Left hindlimb (tissue), 1 donor: ENCODE results near the gene ADAMTS3.
"Not testable (repeated sequence)": the region's sequence is repeated elsewhere in the genome, so short reads cannot be mapped to it uniquely, and the experiment has no call there.

Experiments used
- DNase-seq: peaks from one replicate; pipeline ENCODE4 v3.0.0-alpha.2; 2018

ADAMTS3 gene

DNA sequence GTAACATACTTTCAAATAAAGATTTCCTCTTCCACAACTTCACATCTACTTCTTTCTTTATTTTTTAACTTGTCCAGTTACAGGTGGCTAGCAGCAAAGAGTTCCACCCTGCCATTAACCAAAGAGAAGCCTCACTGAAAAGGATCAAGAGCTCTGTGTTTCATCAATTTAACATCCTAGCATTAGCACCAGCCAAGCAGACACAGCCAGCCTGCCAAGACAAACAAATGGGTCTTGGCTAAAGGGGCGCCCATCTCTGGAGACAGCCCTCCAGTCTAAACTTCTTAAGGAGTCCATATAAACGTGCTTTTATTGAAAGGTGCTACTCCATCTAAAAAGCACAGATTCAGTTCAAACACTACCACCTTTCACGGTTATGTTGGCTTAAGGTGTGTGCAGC is 105.3 kb downstream of the ADAMTS3 start:
- DNase-seq = peak; percentile 44

DNA sequence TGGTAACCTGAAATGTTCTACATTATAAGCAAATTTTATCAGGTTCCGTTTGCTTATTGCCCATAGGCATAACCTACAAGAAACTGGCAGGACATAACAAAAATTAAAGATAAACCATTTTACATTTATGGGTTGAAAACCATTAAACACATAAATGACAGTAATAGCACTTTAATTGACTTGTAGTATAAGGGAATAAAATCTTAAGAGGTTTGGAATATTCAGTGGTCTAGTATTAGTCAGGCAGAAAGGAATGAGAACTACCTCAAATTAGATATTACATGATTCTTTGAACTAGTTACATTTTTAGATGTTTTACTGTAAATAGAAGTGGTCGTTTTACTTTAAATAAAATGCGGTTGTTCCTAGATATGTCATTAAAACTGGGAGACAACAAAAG is 111.9 kb downstream of the ADAMTS3 start:
- DNase-seq = no peak

DNA sequence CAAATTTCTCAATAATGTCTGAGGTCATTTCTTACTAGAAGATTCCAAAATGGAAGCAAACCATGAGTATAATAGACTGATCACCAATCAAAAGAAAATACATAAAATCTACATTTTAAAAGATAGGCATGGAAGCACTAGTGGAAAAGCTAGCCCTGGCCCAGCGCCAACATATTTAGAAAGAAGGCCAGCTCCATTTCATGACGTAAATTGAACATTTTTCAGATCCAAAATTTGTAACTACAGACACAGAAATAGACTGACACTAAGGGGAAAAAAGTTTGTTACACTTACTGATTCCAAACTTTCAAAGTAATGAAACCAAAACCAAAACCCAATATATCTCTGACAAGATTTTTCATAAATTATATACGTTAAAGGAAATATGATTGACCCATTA is 117.7 kb downstream of the ADAMTS3 start:
- DNase-seq = peak; percentile 59

DNA sequence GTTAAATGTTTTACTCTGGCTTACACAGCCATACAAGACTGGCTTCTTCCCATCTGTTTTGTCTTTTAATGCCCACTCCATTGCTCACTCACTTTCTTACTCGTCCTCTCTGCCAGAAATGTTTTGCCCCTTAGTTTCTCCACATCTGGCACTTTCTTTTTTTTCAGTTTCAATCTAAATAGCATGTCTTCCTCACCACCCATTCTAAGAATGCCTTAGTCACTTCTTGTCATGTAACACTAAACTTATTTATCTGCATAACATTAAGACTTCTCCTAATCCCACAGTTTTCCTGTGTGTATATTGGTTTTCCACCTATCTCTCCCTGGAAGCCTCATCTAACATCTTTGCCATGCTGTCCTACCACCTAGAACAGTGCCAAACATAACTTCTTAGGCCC is 119.3 kb downstream of the ADAMTS3 start:
- DNase-seq = no peak

DNA sequence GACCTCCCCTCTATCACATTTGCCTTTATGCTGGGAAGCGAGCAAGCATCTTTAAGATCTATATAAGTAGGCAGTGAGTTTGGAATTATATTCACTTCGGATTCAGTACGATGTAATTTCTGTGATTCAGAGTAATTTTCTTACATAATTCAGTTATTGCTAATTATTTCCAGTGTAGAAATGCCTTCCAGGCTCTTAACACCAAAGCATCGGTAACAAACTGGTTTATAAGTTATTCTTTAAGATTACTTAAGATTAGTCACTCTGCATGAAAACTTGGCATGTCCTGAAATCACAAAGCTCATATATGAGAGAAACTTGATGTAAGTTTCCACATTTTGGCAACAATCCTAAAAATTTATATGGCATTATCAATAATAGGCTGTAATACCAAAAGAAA is 120.8 kb downstream of the ADAMTS3 start:
- DNase-seq = no peak

DNA sequence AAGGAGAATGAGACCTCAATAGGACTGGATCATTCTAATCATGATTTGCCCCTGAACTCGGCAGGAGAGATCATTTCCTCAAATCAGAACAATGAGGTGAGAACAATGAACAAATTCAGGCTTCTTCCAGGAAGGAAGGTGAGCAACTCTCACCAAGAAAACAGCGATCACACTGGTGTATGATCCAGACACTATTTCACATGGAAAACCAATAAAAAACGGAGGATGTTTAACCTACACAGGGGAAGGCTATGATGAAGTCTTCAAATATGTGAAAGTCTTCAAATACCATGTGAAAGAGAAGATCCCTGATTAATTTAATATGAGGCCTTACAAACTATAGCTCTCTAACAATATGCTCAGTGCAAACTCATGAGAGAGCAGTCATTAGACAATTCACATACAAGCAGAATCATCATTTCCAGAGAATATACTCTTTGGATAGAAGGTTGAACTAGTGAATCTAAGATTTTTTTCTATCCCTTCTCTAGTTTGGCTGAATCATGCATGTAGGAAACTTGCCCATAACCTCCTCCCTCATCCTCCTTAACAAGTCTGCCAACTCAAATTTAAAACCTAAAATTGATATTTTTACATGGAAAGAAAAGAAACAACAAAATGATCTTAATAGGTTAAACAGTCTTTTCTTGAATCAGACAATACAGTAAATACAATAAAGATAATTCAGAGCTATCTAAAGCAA is 122.5 kb downstream of the ADAMTS3 start:
- no peak for DNase-seq

DNA sequence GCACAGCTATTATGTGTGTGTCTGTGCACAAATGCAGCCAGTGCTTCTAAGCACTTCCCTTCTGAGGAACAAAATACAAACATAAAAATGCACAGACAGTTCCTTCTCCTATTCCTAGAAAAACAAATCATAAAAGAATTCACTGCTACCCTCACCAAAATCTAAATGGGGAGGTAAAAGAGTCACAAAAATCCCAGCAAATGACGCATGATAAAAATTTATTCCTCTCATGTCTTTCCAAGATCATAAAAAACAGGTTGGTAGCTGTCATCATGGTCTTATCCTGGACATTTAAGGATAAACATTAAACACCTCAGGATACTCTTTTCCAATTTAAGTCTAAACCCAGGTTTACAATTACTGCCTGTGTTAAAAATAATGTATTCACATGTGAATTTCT is 124.9 kb downstream of the ADAMTS3 start:
- DNase-seq = no peak

DNA sequence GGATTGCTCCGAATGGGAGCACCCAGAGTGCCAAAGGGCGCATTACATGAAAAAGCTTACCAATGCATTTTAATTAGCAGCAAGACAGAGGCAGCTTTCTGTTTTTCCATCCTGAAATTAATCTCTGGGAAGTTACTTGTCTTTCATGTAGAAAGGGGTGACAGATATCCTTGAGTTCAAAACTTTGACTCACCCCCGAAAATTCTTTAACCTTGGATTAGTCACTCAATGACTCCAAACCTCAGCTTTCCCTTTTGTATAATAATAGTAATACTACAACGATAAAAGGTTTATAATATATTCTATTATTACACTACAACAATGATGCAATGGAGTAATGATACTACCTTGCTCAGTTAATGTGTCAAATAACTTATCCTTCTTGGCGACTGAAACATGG is 126.3 kb downstream of the ADAMTS3 start:
- no peak for DNase-seq

DNA sequence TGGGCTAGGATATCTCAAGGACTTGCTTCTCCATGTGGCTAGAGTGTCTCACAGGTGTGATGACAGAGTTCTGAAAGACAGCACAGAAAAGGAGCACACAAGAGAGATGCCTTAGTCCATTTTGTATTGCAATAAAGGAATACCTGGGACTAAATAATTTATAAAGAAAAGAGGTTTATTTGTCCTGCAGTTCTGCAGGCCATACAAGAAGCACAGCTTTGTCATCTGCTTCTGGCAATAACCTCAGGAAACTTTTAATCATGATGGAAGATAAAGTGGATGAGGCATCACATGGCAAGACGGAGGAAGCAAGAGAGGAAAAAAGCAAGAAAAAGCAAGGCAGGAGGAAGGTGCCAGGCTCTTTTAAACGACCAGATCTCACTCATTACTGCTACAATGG is 126.9 kb downstream of the ADAMTS3 start:
- no peak for DNase-seq

DNA sequence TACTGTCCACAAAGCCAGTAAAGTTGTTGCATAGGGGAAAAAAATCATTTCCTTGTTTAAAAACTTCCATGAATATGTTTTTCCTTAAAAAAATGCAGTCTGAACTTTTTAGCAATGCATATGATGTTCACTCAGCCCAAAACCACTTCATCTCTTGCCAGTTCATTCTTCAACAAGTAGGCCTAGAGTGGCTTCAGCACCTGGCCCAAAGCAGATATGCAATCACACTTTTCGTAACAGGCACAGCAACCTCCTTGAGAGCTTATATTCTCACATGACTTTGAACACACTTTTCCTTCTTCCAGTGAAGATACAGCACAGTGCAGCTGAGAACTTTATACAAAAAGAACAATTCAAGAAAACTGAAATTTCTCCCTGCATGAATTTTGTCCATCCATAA is 128.6 kb downstream of the ADAMTS3 start:
- no peak for DNase-seq

DNA sequence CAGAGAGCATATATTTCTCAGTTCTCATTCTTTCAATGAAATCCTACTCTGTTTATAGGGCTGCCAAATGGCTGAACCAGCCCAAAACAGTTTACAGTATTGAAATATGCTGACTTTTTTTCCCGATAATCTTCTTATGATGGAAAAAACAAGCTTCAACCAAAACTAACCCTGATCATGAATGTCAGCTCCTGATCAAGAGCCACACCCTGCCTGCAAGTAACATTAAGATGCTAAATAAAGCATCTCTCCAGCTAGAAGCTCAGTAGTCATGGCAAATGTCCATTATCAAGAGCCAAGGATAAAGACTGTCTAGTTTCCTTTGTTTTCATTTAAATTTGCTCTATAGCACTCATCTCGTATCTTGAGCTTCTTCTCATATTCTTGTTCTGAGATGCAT is 136.0 kb downstream of the ADAMTS3 start:
- no peak for DNase-seq

DNA sequence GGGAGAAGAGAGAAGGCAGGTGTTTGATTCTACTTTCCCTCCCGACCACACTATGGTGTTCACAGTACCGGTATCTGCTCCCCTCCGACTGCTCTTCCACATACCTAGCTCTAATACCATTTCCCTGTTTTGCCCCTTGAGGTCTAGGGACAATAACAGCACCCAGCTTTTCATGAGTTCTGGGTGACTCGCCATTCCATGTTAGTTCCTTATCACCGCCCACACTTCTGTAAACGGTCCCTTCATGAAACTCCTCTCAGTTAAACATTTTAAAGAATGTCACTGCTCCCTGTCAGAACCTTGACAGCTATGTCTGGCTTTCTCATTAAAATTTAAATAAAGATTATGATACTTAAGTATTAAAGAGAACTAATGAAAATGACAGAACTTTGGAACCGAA is 136.7 kb downstream of the ADAMTS3 start:
- no peak for DNase-seq

DNA sequence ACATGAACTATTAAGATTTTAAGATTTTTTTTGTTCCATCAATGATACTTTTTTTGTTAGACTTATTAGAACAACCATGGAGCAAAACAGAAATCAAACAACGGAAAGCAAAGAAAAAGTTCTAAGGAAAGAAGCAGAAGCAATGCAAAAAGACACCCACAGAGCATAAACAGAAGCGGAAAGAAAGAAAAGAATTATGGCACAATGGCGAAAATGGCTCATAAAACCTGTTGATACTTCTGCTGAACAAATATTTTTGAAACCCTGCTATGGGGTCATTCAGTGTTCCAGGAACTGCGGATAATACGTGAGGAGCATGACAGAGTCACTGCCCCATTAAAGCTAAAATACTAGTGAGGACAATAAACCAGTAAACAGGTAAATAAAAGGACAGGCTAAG is 138.0 kb downstream of the ADAMTS3 start:
- DNase-seq = no peak

DNA sequence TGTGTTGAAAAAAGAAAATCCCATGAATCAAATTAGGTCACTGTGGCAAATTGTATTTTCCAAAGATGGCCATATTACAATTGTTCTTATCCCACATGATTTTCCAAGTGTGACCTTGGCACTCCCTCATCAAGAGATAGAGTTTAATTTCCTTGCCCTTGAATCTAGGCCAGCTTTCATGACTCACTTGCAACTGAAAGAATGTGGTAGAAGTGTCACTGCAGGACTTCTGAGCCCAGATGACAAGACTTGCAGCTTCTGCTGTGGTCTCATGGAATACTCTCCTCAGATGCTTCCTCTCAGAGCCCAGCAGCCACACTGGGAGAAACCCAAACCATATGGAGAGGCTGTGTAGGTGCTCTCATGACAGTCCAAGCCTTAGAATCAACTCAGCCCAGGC is 139.0 kb downstream of the ADAMTS3 start:
- DNase-seq = no peak

DNA sequence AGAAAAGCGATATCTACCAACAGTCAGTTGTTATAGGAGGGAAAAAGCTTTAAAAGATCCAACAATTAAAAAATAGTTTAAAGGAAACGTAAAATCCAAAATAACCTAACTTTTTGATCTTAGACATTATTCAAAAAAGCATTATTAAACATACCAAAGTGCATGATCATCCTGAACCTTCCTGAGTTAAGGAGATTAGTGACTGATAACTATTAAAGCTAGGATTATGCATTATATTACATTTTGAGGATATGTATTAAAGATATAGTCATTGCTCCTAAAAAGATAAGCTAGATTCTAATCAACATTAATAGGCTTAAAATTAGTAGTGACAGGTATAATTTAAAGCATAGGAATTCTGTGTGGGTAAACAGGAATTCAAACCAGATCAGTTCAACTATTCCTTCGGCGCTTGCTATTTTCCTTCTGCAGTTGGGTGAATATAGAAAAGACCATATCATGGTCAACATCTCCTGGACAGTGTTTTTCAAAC is 139.6 kb downstream of the ADAMTS3 start:
- no peak for DNase-seq

DNA sequence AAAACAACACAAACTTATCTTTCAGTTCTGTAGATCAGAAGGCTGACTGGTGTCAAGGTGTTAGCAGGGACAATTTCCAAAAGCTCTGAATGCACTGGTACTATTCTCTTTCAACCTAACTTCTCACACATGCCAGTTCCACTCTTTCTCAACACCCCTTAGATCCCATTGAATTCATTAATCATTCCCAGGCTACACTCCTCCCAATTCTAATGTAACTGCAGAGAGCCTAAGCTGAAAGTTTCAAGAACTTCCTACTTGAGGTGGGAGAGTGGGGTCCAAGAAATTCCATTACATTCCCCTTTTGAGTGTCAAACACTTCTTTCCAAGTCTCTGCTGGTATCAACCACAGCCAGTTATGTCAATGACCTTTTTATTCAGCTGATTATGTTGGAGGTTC is 142.0 kb downstream of the ADAMTS3 start:
- DNase-seq = no peak

DNA sequence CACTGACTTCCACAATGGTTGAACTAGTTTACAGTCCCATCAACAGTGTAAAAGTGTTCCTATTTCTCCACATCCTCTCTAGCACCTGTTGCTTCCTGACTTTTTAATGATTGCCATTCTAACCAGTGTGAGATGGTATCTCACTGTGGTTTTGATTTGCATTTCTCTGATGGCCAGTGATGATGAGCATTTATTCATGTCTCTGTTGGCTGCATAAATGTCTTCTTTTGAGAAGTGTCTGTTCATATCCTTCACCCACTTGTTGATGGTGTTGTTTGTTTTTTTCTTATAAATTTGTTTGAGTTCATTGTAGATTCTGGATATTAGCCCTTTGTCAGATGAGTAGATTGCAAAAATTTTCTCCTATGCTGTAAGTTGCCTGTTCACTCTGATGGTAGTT is 143.1 kb downstream of the ADAMTS3 start:
- not testable (repeated sequence) for DNase-seq

DNA sequence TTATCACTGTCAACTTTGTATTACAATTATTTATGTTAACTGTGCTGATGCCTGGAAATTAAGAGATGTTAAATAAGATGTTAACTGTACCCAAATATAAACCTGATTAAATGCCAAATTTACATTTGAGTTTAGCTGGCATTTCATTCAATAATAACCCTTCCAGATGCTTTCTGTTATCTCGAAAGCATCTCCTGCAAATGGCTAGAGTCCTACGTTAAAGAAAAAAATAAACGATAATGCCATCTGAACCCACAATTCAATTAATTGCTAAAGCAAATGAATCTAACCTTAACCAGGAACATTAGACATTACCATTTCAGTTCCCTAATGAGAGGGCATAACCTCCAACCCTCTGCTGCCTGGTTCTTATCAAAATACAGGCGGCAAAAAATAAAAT is 145.0 kb downstream of the ADAMTS3 start:
- no peak for DNase-seq

DNA sequence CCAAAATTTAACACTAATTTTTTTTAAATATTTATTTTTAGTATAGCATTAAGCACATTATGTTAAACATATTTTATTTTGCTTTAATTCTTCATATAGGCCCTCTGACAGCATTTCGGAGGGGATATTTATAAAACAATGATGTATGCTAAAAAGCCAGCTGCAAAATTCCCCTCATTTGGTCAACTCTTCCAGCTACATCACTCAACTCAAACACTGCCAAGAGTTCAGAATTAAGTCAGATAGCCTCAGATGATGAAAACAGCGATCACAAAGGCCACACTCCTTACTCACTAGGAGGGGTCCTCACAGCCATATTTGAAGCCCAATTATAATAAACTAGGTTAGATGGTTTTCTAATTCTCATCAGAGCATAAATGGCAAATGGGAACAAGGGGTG is 146.6 kb downstream of the ADAMTS3 start:
- DNase-seq = no peak

DNA sequence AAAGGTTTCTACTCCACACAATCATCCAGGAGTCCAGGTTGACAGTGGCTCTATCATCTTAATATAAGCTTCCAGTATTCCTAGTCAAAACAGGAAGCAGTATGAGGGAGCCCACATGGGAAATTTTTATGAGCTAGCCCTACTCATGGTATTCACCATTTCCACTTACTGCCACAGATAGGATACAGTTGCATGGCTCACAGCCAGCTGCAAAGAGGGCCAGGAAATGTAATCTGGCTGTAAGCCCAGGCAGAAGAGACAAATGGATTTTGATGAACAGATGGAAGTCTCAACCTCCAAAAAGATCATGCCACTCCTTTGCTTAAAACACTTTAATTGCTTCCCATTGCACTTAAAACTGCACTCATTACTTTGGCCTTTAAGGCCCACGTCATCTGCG is 150.6 kb downstream of the ADAMTS3 start:
- peak; percentile 71 for DNase-seq

DNA sequence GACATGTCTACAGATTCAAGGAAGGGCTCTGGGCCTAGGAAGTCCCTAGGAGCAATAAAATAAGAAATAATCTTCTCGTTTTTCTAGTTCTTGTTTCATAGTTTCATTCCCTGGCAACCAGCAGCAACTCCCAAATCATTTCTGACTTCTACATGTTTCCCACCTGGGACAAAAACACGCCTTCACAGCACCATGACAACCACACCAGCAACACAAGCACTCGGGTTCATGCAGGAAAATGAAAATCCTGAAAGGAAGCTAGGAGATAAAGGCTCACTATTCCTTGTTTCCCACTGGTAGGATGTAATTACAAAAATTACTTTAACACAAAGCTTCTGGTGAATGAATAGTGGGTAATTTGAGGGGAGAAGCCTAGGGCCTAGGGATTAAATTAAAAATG is 158.9 kb downstream of the ADAMTS3 start:
- DNase-seq = peak; percentile 36

DNA sequence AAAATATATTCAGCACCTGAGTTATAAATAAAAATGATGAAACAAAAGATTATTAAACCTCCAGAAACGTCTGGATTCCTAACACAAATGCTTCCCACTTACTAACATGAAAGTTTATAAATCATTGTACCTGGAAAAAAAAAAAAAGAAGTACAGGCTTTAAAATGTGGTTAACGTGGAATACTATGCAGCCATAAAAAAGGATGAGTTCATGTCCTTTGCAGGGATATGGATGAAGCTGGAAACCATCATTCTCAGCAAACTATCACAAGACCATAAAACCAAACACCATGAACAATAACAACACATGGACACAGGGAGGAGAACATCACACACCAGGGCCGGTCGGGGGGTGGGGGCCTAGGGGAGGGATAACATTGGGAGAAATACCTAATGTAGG is 160.5 kb downstream of the ADAMTS3 start:
- DNase-seq = no peak

DNA sequence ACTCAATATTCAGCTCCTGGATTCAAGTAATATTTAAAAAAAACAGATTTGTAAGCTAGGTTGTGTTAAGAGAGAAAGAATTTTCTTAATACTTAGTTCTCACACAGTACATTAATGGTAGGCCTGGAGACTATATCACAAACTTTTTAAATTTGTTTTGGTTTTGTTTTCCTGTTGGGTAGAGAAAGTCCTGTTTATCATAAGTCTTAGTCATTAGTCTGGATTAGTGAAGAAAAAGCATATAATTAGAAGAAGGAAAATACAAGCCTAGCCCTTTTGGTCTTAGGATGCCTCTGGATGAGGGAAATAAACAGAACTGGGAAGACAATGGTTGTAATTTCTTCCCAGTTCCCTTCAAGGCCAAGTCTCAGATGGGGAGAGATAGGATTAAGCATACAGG is 163.6 kb downstream of the ADAMTS3 start:
- DNase-seq = no peak

DNA sequence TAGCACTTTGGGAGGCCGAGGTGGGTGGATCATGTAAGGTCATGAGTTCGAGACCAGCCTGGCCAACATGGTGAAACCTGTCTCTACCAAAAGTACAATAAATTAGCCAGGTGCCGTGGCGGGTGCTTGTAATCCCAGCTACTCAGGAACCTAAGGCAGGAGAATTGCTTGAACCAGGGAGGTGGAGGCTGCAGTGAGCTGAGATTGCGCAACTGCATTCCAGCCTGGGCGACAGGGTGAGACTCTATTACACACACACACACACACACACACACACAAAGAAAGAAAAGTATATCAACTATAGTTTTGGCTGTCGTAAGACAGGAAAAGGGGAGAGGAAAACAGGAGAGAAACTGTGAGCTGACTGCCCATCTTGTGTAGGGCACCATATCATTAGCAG is 171.7 kb downstream of the ADAMTS3 start:
- no peak for DNase-seq

DNA sequence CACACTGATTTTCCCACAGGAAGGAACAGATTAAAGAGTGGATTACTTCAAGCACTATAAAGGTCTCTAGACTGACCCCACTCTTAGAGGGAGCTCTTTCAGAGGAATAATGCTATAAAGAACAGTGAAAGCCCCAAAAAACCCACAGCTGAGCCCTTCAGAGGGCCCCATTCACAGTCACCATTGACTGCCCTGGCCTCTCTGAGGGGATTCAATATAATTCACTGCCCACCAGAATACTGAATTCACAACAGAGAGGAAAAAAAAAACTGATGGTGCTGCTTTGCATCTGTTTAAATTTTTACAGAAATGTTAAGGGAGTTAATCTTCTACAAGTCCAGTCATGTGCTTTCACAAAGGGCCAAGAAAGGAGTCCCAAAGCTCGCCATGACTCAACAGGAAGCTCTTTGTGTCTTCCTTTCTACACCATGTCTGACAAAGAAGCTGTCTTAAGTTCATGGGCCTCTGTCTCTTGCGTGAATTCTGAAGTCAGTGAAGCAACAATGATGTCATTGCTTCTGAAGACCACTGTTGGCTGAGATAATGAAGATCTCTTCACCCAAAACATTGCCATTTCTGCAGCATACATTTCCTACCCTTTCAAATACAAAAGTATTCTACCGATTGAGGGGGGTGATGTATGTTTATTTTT is 174.9 kb downstream of the ADAMTS3 start:
- no peak for DNase-seq
